NB4 (cell line): ENCODE data around the gene NFYA.

Experiments used
- CTCF ChIP-seq: IDR thresholded peaks from one replicate; pipeline ENCODE4 v1.5.1; 2012; ENCODE audit warnings: low read depth, low read length
- MAX ChIP-seq: IDR thresholded peaks from 2 replicates; pipeline ENCODE4 v1.6.1; 2011; ENCODE audit warnings: low read depth, low read length
- MYC ChIP-seq: IDR thresholded peaks from 2 replicates; pipeline ENCODE4 v1.6.1; 2011; ENCODE audit warnings: low read depth, low read length
- POLR2A ChIP-seq: IDR thresholded peaks from 2 replicates; pipeline ENCODE4 v1.6.1; 2011; ENCODE audit warnings: mild to moderate bottlenecking; ENCODE audit not compliant: insufficient read length; ENCODE audit errors: extremely low read depth

- TF ChIP-seq POLR2A (no peak), CTCF (no peak), MAX (no peak), MYC (no peak)
Observed at GRCh38 chr6:41100871-41101287, 28.1 kb downstream of the NFYA start.
